HT-29 (cell line): ENCODE data around the gene OR7G2. TPM values are rescaled to one million over a fixed set of nuclear protein-coding genes. Genes with fewer than 3 reads are reported as not detected.

Source experiments
- DNase-seq: peaks from one replicate; pipeline ENCODE4 v3.0.0-alpha.2; 2015; ENCODE audit warnings: low spot score
- total RNA-seq: library from RNA; depleted of rRNA; stranded (reverse); fragments of >200 nt; shearing (Covaris generic); gene quantifications from 2 replicates; pipeline ENCODE4 v1.2.3, GENCODE V29; 2014; rRNA removed

The OR7G2 gene
- not detected in 2 replicates for total RNA-seq

DNA sequence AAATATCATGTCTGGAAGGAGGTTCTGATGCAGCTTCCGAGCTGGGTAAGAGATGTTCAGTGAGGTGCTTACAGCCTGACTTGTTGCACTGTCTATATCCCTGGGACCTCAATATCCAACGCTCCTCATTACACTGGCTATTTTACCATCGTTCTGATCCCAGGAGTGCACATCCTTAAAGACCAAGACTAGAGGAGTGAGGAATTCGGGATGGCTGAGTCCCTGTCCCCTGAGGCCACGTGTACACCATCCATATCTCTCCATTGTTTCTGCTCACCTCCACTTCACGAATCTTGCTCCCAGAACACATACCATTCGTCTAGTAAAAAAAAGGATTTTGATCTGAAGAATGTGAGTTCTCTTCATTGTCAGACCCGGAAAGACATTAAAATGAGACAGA, at the start of gene OR7G2:
Gene OR7G2, minus strand, starts transcription at position 101 of the 400 bp plus-strand sequence. CDS start 4,232 bp downstream, outside the sequence.
- no peak for DNase-seq

- no peak for DNase-seq
Measured at GRCh38 chr19:9156304-9156703, 49.0 kb upstream of the OR7G2 start.

GRCh38 chr19:9155591-9155990, 48.3 kb upstream of the OR7G2 start:
- no peak for DNase-seq

DNA sequence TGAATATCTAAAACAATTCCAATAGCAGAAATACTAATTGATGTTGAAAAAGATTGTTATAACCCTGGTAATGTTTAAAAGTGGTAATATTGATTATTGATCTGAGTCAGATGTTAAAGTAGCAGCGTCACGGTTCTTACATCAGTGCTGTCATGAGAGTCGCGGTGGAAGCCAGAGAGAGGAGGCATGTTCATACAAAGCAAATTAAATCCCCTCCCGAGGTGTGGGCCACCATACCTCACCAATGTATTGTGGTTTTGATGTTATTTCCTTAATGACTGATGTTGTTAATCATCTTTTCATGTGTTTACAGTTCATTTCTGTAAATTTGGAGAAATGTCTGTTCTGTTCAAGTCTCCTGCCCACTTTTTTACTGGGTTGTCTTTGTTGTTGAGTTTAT, 44.1 kb upstream of the OR7G2 start:
- DNase-seq: no peak

- DNase-seq: no peak
Measured at GRCh38 chr19:9150650-9151049, 43.4 kb upstream of the OR7G2 start.

- peak; percentile 50 for DNase-seq
Measured at GRCh38 chr19:9149997-9150396, 42.7 kb upstream of the OR7G2 start.

DNA sequence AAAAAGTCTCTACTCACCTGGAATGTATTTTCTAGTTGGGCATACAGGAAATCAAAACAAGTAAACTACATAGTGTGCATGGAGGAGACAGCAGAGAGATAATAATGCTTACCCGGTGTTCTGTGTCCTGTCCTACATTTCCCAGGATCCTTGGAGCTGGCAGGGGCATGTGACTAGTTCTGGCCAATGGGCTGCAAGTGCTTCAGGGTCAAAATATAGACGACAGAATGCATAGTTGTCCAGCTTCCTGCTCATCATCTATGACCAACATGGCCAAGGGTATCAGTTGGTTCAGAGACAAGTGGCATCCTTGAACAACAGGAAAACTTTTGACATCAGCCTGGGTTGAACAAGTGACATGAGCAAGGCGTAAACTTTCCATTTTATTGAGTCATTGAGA, 41.4 kb upstream of the OR7G2 start:
- no peak for DNase-seq

DNA sequence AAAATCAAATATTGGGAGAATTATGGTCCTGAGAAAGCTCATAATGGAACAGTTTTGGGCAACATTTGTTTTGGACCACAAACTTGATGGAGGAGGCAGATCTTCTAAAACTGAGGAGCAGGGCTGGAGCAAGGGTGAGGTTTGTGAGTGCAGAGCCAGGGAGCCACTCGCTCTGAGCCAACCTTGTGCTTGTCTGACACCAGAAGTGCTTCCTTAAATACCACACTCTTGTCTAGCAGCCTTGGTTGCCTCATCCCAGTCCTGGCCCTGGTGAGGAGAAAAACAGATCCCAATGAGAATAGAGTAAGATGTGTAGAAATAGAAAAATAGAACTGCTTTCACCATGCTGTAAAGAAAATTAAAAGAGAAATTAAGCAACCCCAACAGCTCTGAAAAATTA, 39.6 kb upstream of the OR7G2 start:
- DNase-seq: no peak

DNA sequence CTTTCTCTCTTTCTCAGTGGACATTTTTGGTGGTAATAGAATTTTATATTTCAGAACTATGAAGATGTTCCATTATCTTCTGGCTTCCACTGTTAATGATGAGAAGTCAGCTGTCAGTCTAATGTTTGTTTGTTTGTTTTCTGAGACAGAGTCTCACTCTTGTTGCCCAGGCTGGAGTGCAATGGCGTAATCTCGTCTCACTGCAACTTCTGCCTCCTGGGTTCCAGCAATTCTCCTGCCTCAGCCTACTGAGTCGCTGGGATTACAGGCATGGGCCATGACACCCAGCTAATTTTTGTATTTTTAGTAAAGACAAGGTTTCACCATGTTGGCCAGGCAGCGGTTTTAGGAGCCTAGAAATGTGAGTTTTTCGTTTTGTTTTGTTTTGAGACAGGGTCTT, 37.6 kb upstream of the OR7G2 start:
- no peak for DNase-seq

DNA sequence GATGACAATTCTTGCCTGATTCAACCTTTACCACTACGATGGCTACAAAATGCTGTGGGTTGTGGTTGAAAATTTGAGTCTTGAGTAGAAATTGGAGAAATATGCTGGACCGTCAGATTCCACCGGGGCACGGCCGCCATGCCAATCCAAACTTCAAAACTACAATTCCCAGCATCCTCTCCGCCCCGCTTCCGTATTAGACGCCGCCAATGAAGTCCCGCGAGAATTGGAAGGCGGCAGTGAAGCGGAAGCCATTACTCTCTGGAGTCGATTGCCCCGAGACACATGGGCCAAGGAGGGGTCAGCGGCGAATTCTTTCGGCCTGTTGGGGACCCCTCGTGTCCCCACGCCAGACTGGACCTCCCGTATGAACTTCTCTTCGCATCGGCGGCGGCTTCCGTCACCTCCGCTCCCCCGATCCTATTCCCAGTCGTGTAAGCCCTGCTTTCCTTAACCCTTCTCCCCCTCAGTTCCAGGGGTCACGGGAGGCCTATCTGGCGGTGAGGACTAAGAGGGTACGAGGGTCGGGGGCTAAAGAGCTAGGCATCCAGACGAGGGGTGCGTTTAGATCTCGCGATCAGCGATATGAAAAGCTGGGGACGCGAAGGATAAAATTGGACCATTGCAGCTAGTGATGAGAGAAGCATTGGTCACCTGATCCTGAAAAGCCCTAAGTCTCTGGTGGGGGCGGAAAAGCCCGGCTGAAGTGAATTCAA, 33.0 kb upstream of the OR7G2 start, which contains the start of gene ZNF317:
Gene ZNF317, plus strand, starts transcription at position 239 of the 716 bp plus-strand sequence. CDS start 15,620 bp downstream, outside the sequence.
- DNase-seq: peak; percentile 87

GRCh38 chr19:9139609-9140158, 32.4 kb upstream of the OR7G2 start:
- DNase-seq: no peak

DNA sequence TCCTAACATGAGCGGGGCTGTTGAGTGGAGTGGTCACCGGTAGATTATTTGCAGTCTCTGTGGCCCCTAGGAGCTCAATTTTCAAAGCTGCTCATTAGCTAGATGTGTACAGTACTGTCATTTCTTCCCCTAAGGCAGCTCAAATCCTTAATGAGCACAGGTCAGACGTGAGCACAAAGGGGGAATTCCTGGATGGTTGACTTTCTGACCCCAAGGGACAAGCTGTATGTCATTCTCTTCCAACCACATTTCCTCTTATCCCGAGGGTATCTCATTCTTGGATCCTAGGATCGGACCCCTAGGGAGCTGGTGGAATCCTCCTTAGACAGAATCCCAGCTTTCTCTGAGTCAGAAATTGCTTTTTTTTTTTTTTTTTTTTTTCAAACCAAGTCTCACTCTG, 25.1 kb upstream of the OR7G2 start:
- DNase-seq: no peak

- no peak for DNase-seq
Measured at GRCh38 chr19:9130965-9131364, 23.7 kb upstream of the OR7G2 start.

DNA sequence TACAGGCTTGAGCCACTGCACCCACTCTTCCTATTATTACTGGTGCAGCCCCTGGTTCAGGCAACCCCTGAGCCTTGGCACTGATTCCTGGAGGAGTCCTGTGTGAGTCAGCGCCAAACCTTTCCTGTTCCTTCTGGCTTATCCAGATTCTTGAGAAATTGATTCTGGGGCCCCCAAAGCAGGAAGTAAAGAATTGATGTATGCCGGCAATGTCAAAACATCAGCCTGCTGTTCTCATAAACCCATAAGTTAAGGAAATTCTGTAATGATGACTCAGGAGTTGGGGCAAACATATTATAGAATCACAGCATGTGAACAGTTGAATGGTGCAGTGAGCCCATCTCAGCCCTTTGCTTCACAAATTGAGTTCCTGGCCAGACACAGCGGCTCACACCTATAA, 20.9 kb upstream of the OR7G2 start:
- peak; percentile 31 for DNase-seq

- no peak for DNase-seq
Measured at GRCh38 chr19:9126900-9127405, 19.7 kb upstream of the OR7G2 start, which contains the start of gene OR7G3. TSS of gene OR7G3 (minus strand) at chr19:9126950. CDS start at chr19:9126950, 0 bp downstream.

GRCh38 chr19:9116547-9116946, 9.3 kb upstream of the OR7G2 start:
- DNase-seq: no peak

DNA sequence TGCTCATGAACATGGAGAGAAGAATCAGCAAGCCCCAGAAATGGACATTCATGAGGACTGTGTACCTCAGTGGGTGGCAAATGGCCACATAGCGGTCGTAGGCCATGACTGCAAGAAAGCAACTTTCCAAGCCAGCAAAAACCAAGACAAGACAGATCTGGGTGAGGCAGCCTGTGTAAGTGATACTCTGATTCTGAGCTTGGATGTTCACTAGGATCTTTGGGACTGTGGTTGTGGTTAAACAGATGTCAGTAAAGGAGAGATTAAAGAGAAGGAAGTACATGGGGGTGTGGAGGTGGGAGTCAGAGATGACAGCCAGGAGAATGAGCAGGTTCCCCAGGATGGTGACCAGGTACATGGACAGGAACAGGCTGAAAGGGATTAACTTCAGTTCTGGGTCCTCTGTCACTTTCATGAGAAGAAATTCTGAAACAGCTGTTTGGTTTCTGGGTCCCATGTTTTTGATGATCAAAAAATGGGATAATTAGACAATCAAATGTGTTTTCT, 8.1 kb upstream of the OR7G2 start, which contains the start of gene OR7G1:
Gene OR7G1, minus strand, starts transcription at position 457 of the 507 bp plus-strand sequence. Its CDS starts 0 bp downstream, at position 457.
- no peak for DNase-seq

- DNase-seq: no peak
Measured at GRCh38 chr19:9109959-9110358, 2.7 kb upstream of the OR7G2 start.

- DNase-seq: no peak
Measured at GRCh38 chr19:9086761-9087160, 20.5 kb downstream of the OR7G2 start, which contains the start of gene OR1M1. TSS of gene OR1M1 (plus strand) at chr19:9087061. CDS start at chr19:9093245, 6,184 bp downstream.

GRCh38 chr19:9078651-9079050, 28.6 kb downstream of the OR7G2 start:
- DNase-seq: no peak

- no peak for DNase-seq
Measured at GRCh38 chr19:9076901-9077300, 30.4 kb downstream of the OR7G2 start.
